Calu3 (cell line): ENCODE results near the gene ANKLE2. TPM values are rescaled to one million over a fixed set of nuclear protein-coding genes. Genes with fewer than 3 reads are reported as not detected.

Source experiments
- BruUV-seq: library from RNA; stranded (reverse); fragments of 400-500 nt; replicated peaks from 2 replicates; lab custom pipeline; 2021; lab: Mats Ljungman, UMichigan
- CTCF ChIA-PET: fragments of 300-600 bp; sonication (Branson Sonifier 250); formaldehyde crosslinking; loops from one replicate; lab custom pipeline; 2022; ENCODE audit warnings: antibody characterized with exemption; lab: Charles Lee
- DNase-seq: peaks from one replicate; pipeline ENCODE4 v3.0.0; 2022
- H3K27ac Mint-ChIP-seq: one replicate; pipeline ENCODE4 v1.8.0; 2022; ENCODE audit warnings: mixed read lengths; ENCODE audit not compliant: unreplicated experiment
- H3K27me3 Mint-ChIP-seq: one replicate; pipeline ENCODE4 v1.8.0; 2022; ENCODE audit warnings: mixed read lengths; ENCODE audit not compliant: unreplicated experiment
- H3K36me3 Mint-ChIP-seq: one replicate; pipeline ENCODE4 v1.8.0; 2022; ENCODE audit warnings: mild to moderate bottlenecking, moderate library complexity, mixed read lengths; ENCODE audit not compliant: insufficient read depth, unreplicated experiment
- H3K4me1 Mint-ChIP-seq: one replicate; pipeline ENCODE4 v1.8.0; 2022; ENCODE audit warnings: mild to moderate bottlenecking, low read depth, mixed read lengths; ENCODE audit not compliant: unreplicated experiment
- H3K4me3 Mint-ChIP-seq: one replicate; pipeline ENCODE4 v1.8.0; 2022; ENCODE audit warnings: mild to moderate bottlenecking, low read depth, moderate library complexity, mixed read lengths; ENCODE audit not compliant: unreplicated experiment
- H3K9me3 Mint-ChIP-seq: one replicate; pipeline ENCODE4 v1.8.0; 2022; ENCODE audit warnings: low read depth, mixed read lengths; ENCODE audit not compliant: unreplicated experiment
- CTCF ChIP-seq: fragments of 200-600 bp; IDR thresholded peaks from one replicate; pipeline ENCODE4 v1.8.0; 2022; ENCODE audit warnings: antibody characterized with exemption; ENCODE audit not compliant: unreplicated experiment
- intact Hi-C: fragments of 100-400 bp; cut with micrococcal nuclease; formaldehyde crosslinking; loops from one replicate; pipeline ENCODE4 v1.10.0; 2022; ENCODE audit not compliant: unreplicated experiment
- total RNA-seq: library from RNA; stranded (reverse); gene quantifications from 2 replicates; pipeline ENCODE4 v1.2.3, GENCODE V29; 2022

The ANKLE2 gene
- total RNA-seq, 1 experiment from 2014 or later = 190 TPM

- peaks cover 99% of the 10 kb centered on the region for H3K36me3 Mint-ChIP-seq
- DNase-seq = no peak
- intact Hi-C loops = no loop called here
Observed at GRCh38 chr12:132719141-132719953, 42.3 kb downstream of the ANKLE2 start.

GRCh38 chr12:132718644-132719043 lies 43.0 kb downstream of the ANKLE2 start:
- no peak for TF ChIP-seq CTCF
- no peaks in the 10 kb centered on the region for H3K27me3 Mint-ChIP-seq
- BruUV-seq = no TSS peak
- intact Hi-C loops = no loop called here
- H3K4me3 Mint-ChIP-seq = no peak overlapping the region
- peaks cover 99% of the 10 kb centered on the region for H3K36me3 Mint-ChIP-seq
- H3K4me1 Mint-ChIP-seq = no peaks in the 10 kb centered on the region
- CTCF ChIA-PET = no interaction called here
- no peak for DNase-seq
- peak overlapping the region; percentile 25 for H3K27ac Mint-ChIP-seq
- no peaks in the 10 kb centered on the region for H3K9me3 Mint-ChIP-seq

More at GRCh38 chr12:132719141-132719953, 42.3 kb downstream of the ANKLE2 start:
- no peaks in the 10 kb centered on the region for H3K9me3 Mint-ChIP-seq
- peak overlapping the region; percentile 25 for H3K27ac Mint-ChIP-seq
- H3K4me1 Mint-ChIP-seq = no peaks in the 10 kb centered on the region
- CTCF ChIA-PET = no interaction called here
- no peak for TF ChIP-seq CTCF
- BruUV-seq = no TSS peak
- no peaks in the 10 kb centered on the region for H3K27me3 Mint-ChIP-seq
- no peak overlapping the region for H3K4me3 Mint-ChIP-seq

GRCh38 chr12:132717531-132718387 lies 43.9 kb downstream of the ANKLE2 start:
- BruUV-seq = no TSS peak
- no peak overlapping the region for H3K27ac Mint-ChIP-seq
- no peak for DNase-seq
- CTCF ChIA-PET = no interaction called here
- H3K9me3 Mint-ChIP-seq = no peaks in the 10 kb centered on the region
- H3K4me1 Mint-ChIP-seq = no peaks in the 10 kb centered on the region
- intact Hi-C loops = no loop called here
- TF ChIP-seq CTCF = no peak
- peaks cover 97% of the 10 kb centered on the region for H3K36me3 Mint-ChIP-seq
- no peak overlapping the region for H3K4me3 Mint-ChIP-seq
- H3K27me3 Mint-ChIP-seq = no peaks in the 10 kb centered on the region

GRCh38 chr12:132717011-132717410 lies 44.6 kb downstream of the ANKLE2 start:
- H3K36me3 Mint-ChIP-seq = peaks cover 97% of the 10 kb centered on the region
- H3K27ac Mint-ChIP-seq = peak overlapping the region; percentile 54

More at GRCh38 chr12:132717011-132717410, 44.6 kb downstream of the ANKLE2 start:
- Mint-ChIP-seq H3K4me3 (no peak overlapping the region), H3K9me3 (no peaks in the 10 kb centered on the region), H3K27me3 (no peaks in the 10 kb centered on the region), H3K4me1 (no peaks in the 10 kb centered on the region)
- BruUV-seq = no TSS peak
- DNase-seq = no peak
- CTCF ChIA-PET = interaction anchor here (0.6 kb wide), 1 partner anchor 8 kb away, joined by 3 read pairs; no protein-coding TSS in a partner anchor
- no peak for TF ChIP-seq CTCF
- intact Hi-C loops = no loop called here
